HG03066 (cell line): ENCODE data around the gene NKX2-8.
A peak's percentile ranks its signal among the peaks of the same experiment; 100 is the strongest.

ENCODE experiments used
- ATAC-seq: cut with Tn5 transposase; IDR thresholded peaks from one replicate; pipeline ENCODE4 v1.9.1; 2021; ENCODE audit warnings: low read depth; ENCODE audit not compliant: unreplicated experiment

NKX2-8 gene

GRCh38 chr14:36582011-36582873, at the start of gene NKX2-8:
Gene NKX2-8, minus strand, starts transcription at chr14:36582614. Its CDS starts 225 bp downstream, at chr14:36582389.
- ATAC-seq = no peak

- ATAC-seq = no peak
Observed at GRCh38 chr14:36627981-36628380, 45.6 kb upstream of the NKX2-8 start.

- ATAC-seq = no peak
Observed at GRCh38 chr14:36626151-36626550, 43.7 kb upstream of the NKX2-8 start.

GRCh38 chr14:36625436-36625835, 43.0 kb upstream of the NKX2-8 start:
- ATAC-seq = no peak

- no peak for ATAC-seq
Observed at GRCh38 chr14:36625014-36625413, 42.6 kb upstream of the NKX2-8 start.

- ATAC-seq = no peak
Observed at GRCh38 chr14:36619853-36620252, 37.4 kb upstream of the NKX2-8 start.

- no peak for ATAC-seq
Observed at GRCh38 chr14:36619131-36619530, 36.7 kb upstream of the NKX2-8 start.

GRCh38 chr14:36618641-36619040, 36.2 kb upstream of the NKX2-8 start:
- no peak for ATAC-seq

GRCh38 chr14:36617824-36618223, 35.4 kb upstream of the NKX2-8 start:
- ATAC-seq = no peak

- no peak for ATAC-seq
Observed at GRCh38 chr14:36605506-36605857, 23.1 kb upstream of the NKX2-8 start.

GRCh38 chr14:36604757-36605505, 22.5 kb upstream of the NKX2-8 start:
- ATAC-seq = peak; percentile 94

- no peak for ATAC-seq
Observed at GRCh38 chr14:36600431-36600830, 18.0 kb upstream of the NKX2-8 start.

GRCh38 chr14:36591482-36591881, 9.1 kb upstream of the NKX2-8 start:
- ATAC-seq = no peak

GRCh38 chr14:36588788-36589187, 6.4 kb upstream of the NKX2-8 start:
- no peak for ATAC-seq

- ATAC-seq = no peak
Observed at GRCh38 chr14:36588119-36588518, 5.7 kb upstream of the NKX2-8 start.

GRCh38 chr14:36585100-36585499, 2.7 kb upstream of the NKX2-8 start:
- ATAC-seq = no peak

GRCh38 chr14:36583893-36584811, 1.7 kb upstream of the NKX2-8 start:
- no peak for ATAC-seq

- ATAC-seq = no peak
Observed at GRCh38 chr14:36583242-36583892, 953 bp upstream of the NKX2-8 start.

- no peak for ATAC-seq
Observed at GRCh38 chr14:36582874-36583241, 444 bp upstream of the NKX2-8 start.
